GM18951 (cell line): Measurements from ENCODE around the gene PACRG.

Source experiments
- POLR2A ChIP-seq: IDR thresholded peaks from 4 replicates; pipeline ENCODE4 v1.6.1; 2011; ENCODE audit warnings: mild to moderate bottlenecking; ENCODE audit not compliant: insufficient read length, insufficient read depth; ENCODE audit errors: extremely low read depth
- in situ Hi-C: fragments of 300-500 bp; cut with MboI; formaldehyde crosslinking; loops from one replicate; pipeline ENCODE4 v1.12.0; 2022; ENCODE audit warnings: low sequenced_read_pairs, mixed read lengths, inconsistent platforms; ENCODE audit not compliant: unreplicated experiment

PACRG gene

GRCh38 chr6:162882801-162883481 lies 155.2 kb downstream of the PACRG start:
- in situ Hi-C loops: no loop called here
- TF ChIP-seq POLR2A: no peak

- in situ Hi-C loops: no loop called here
Measured at GRCh38 chr6:162887981-162888689, 160.4 kb downstream of the PACRG start.

GRCh38 chr6:162889303-162889702 lies 161.5 kb downstream of the PACRG start:
- no peak for TF ChIP-seq POLR2A
- in situ Hi-C loops: no loop called here

More at GRCh38 chr6:162887981-162888689, 160.4 kb downstream of the PACRG start:
- no peak for TF ChIP-seq POLR2A

GRCh38 chr6:162898011-162898410 lies 170.2 kb downstream of the PACRG start:
- TF ChIP-seq POLR2A: no peak
- in situ Hi-C loops: no loop called here

GRCh38 chr6:162899148-162899547 lies 171.4 kb downstream of the PACRG start:
- in situ Hi-C loops: no loop called here

GRCh38 chr6:162900503-162900902 lies 172.7 kb downstream of the PACRG start:
- in situ Hi-C loops: no loop called here
- TF ChIP-seq POLR2A: no peak

More at GRCh38 chr6:162899148-162899547, 171.4 kb downstream of the PACRG start:
- TF ChIP-seq POLR2A: no peak

- in situ Hi-C loops: no loop called here
- no peak for TF ChIP-seq POLR2A
Measured at GRCh38 chr6:162904069-162904663, 176.4 kb downstream of the PACRG start.

GRCh38 chr6:162906479-162906878 lies 178.7 kb downstream of the PACRG start:
- in situ Hi-C loops: no loop called here

GRCh38 chr6:162907876-162908481 lies 180.2 kb downstream of the PACRG start:
- in situ Hi-C loops: no loop called here
- TF ChIP-seq POLR2A: no peak

More at GRCh38 chr6:162906479-162906878, 178.7 kb downstream of the PACRG start:
- TF ChIP-seq POLR2A: no peak

GRCh38 chr6:162913206-162913605 lies 185.4 kb downstream of the PACRG start:
- in situ Hi-C loops: no loop called here
- no peak for TF ChIP-seq POLR2A

- in situ Hi-C loops: no loop called here
- TF ChIP-seq POLR2A: no peak
Measured at GRCh38 chr6:162917506-162917905, 189.7 kb downstream of the PACRG start.

GRCh38 chr6:162921062-162921461 lies 193.3 kb downstream of the PACRG start:
- no peak for TF ChIP-seq POLR2A
- in situ Hi-C loops: no loop called here

- in situ Hi-C loops: no loop called here
- no peak for TF ChIP-seq POLR2A
Measured at GRCh38 chr6:162921510-162922040, 193.8 kb downstream of the PACRG start.
